ENCODE results near the gene MMRN2. TPM values are rescaled to one million over a fixed set of nuclear protein-coding genes. Genes with fewer than 3 reads are reported as not detected.
"Not testable (repeated sequence)": the region's sequence is repeated elsewhere in the genome, so short reads cannot be mapped to it uniquely, and the experiment has no call there.

MMRN2 gene
- total and polyA plus RNA-seq, 8 donors = 20.6 to 41.8 (median 30.2) TPM

- TF ChIP-seq CTCF (IDR thresholded peaks at IDR 0.05) = no peak
- ATAC-seq (no peak), DNase-seq (no peak)
- peaks cover 0 to 17% of the 10 kb centered on the region in 2 donors for H3K9me3 ChIP-seq
- H3K27me3 ChIP-seq = peaks cover 0 to 4% of the 10 kb centered on the region in 2 donors
- H3K4me1 ChIP-seq = peaks cover 0 to 8% of the 10 kb centered on the region in 2 donors
- no peak overlapping the region for H3K27ac ChIP-seq
- intact Hi-C loops (cut with DNase I) = loop anchor here in 1 of 2 donors (10.0 kb wide), 1 partner anchor 154 kb away; no protein-coding TSS in a partner anchor
- no peak overlapping the region for H3K4me3 ChIP-seq
- no peaks in the 10 kb centered on the region for H3K36me3 ChIP-seq
These were observed 6.1 kb downstream of the MMRN2 start for GRCh38 chr10:86951184-86951761.

- ATAC-seq = no peak
- DNase-seq = no peak
- Histone ChIP-seq H3K27ac (no peak overlapping the region), H3K27me3 (peaks cover 0 to 4% of the 10 kb centered on the region in 2 donors), H3K36me3 (no peaks in the 10 kb centered on the region), H3K4me3 (no peak overlapping the region), H3K9me3 (peaks cover 0 to 17% of the 10 kb centered on the region in 2 donors), H3K4me1 (peaks cover 0 to 8% of the 10 kb centered on the region in 2 donors)
- TF ChIP-seq CTCF (IDR thresholded peaks at IDR 0.05) = no peak
- intact Hi-C loops (cut with DNase I) = loop anchor here in 1 of 2 donors (10.0 kb wide), 1 partner anchor 154 kb away; no protein-coding TSS in a partner anchor
These were observed 7.1 kb downstream of the MMRN2 start for GRCh38 chr10:86950349-86950748.

GRCh38 chr10:86947806-86948205 is 9.6 kb downstream of the MMRN2 start:
- H3K27ac ChIP-seq; H3K36me3 ChIP-seq; DNase-seq; intact Hi-C loops (cut with DNase I); H3K4me1 ChIP-seq; H3K4me3 ChIP-seq; ATAC-seq; H3K27me3 ChIP-seq: not testable (repeated sequence)
- peaks cover 0 to 11% of the 10 kb centered on the region in 2 donors for H3K9me3 ChIP-seq

- Histone ChIP-seq H3K4me3 (no peak overlapping the region), H3K27ac (no peak overlapping the region), H3K4me1 (no peaks in the 10 kb centered on the region), H3K9me3 (no peaks in the 10 kb centered on the region), H3K36me3 (peaks cover 0 to 7% of the 10 kb centered on the region in 2 donors), H3K27me3 (peaks cover 0 to 14% of the 10 kb centered on the region in 2 donors)
- DNase-seq (peak in 1 of 4 donors; percentile 73), ATAC-seq (peak; percentile 10)
- no peak for TF ChIP-seq CTCF (IDR thresholded peaks at IDR 0.05)
- intact Hi-C loops (cut with DNase I) = no loop called here
These were observed 10.9 kb downstream of the MMRN2 start for GRCh38 chr10:86946213-86947155.

GRCh38 chr10:86945361-86946212 is 11.8 kb downstream of the MMRN2 start:
- H3K36me3 ChIP-seq = peaks cover 0 to 7% of the 10 kb centered on the region in 2 donors
- H3K9me3 ChIP-seq = no peaks in the 10 kb centered on the region
- intact Hi-C loops (cut with DNase I) = no loop called here
- no peaks in the 10 kb centered on the region for H3K4me1 ChIP-seq
- H3K27ac ChIP-seq = no peak overlapping the region
- H3K4me3 ChIP-seq = no peak overlapping the region
- no peak for TF ChIP-seq CTCF (IDR thresholded peaks at IDR 0.05)
- DNase-seq (no peak), ATAC-seq (peak; percentile 33)
- peaks cover 0 to 14% of the 10 kb centered on the region in 2 donors for H3K27me3 ChIP-seq
